Heart left ventricle (tissue), 13 donors: ENCODE data around the gene TMEM242.

Source experiments
- CTCF ChIP-seq, 12 donors: fragments of 200-600 bp; sonication (generic) in 4 of 12; IDR thresholded peaks; one replicate each; pipeline versions ENCODE4 v1.5.0 to v1.8.0; 2018 to 2022; ENCODE audit warnings: antibody characterized with exemption in 12 of 12, mild to moderate bottlenecking in 5 of 12
- POLR2A ChIP-seq, 2 donors: fragments of 450-650 bp; IDR thresholded peaks; one replicate each; pipeline ENCODE4 v1.6.1; 2017; ENCODE audit warnings: antibody characterized with exemption in 2 of 2, mild to moderate bottlenecking in 2 of 2, moderate library complexity in 2 of 2
- donor health status: ischemic (EF 13 %, LVEDD 7.1; RV severe dilation, severe dysfunction).
- donor health status: DM: no; HTN: yes; CAD: no.
- donor health status: DM: no; HTN: no; CAD: no.
- donor health status: ischemic (EF 25% LVEDD 6.9; RV normal size, moderate dysfunction).
- donor health status: ischemic (EF 25% LVEDD 5.7; RV mildly dilated, moderate dysfunction).
- donor health status: ischemic (EF 35%, LVEDD 5.7; RV mildly dilated, moderate dysfunction).
- donor health status: nonischemic (EF 11% LVEDD 7.7; RV severe dilation, severe dysfunction).
- donor health status: DM: yes; HTN: yes; CAD: no.
- donor health status: PGD.
- donor health status: ischemic (EF 29% LVEDD 5.4; RV normal size, mild dysfunction).
- donor health status: nonischemic (EF 23%, LVEDD 6.1; RV moderate dilation, normal function).

GRCh38 chr6:157274471-157275226 is 48.7 kb downstream of the TMEM242 start:
- peak; percentile 27 to 98 (median 88) for TF ChIP-seq CTCF (IDR thresholded peaks at IDR 0.05)
- TF ChIP-seq POLR2A (IDR thresholded peaks at IDR 0.05) = peak in 1 of 2 donors; percentile 40
